Measurements from ENCODE around the gene GMPR.
"Not testable (repeated sequence)": the region's sequence is repeated elsewhere in the genome, so short reads cannot be mapped to it uniquely, and the experiment has no call there.

GMPR gene

GRCh38 chr6:16248271-16248853, 10.0 kb downstream of the GMPR start:
- no peak for DNase-seq (ENCODE audit: low read depth)

DNA sequence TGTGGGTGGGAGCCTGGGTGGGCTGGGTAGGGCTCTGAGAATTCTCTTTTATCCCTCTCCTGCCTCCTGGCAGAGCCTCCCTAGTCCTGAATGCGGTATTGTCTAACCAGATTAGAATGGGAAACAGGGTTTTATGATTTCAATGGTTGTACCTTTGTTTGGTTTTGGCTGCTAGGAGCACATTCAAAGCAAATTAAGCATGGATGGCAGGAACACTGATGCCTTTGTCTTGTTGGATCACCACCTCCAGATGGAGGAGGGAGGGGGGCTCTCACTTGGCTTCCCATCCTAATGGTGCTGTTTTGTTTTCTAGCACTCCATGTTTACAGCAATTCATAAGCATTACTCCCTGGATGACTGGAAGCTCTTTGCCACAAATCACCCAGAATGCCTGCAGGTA, 11.6 kb downstream of the GMPR start:
- no peak for DNase-seq (ENCODE audit: low read depth)

- DNase-seq (ENCODE audit: low read depth) = no peak
These were observed 13.3 kb downstream of the GMPR start for GRCh38 chr6:16251706-16252105.

DNA sequence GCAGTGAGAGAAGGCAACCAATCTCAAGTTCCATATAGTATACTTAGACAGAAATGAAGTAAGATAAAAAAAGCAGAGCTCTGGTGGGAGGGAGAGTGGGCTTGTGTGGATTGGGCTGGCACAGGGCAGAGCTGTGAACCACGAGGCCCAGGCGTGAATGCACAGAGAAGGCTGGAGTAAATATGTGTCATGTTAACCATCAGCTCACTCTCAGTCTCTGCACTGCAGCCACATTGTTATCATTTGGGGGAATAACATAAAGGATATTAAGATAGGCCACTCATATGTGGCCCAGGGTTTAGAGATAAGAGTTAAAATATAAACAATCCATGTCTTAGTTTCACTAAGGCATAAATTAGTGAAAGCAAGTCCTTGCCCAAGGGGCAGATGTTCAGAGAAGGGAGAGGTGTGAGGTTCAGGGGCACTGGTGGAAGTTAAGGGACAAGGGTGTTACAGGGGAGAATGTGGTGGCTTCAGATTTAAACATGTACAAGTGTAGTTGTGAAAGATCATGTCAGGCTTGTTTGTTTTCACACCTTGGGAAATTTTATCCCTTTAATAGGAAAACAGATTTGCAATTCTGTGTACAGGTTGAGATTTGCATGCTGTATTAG, 14.4 kb downstream of the GMPR start:
- DNase-seq (ENCODE audit: low read depth) = no peak

- DNase-seq (ENCODE audit: low read depth) = no peak
These were observed 15.2 kb downstream of the GMPR start for GRCh38 chr6:16253399-16254144.

DNA sequence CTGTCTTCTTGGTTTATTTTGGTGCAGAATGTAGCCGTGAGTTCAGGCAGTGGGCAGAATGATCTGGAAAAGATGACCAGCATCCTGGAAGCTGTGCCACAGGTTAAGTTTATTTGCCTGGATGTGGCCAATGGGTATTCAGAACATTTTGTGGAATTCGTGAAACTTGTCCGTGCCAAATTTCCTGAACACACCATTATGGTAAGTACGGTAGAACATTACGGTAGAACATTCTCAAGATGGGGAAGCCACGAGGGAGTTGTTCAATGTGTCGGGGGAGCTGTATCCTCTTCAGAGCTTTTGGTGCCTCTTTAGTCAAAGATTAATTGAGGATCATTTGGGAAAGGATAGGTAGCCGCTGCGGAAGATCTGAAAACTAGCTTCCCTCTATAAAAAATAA, 16.1 kb downstream of the GMPR start:
- no peak for DNase-seq (ENCODE audit: low read depth)

DNA sequence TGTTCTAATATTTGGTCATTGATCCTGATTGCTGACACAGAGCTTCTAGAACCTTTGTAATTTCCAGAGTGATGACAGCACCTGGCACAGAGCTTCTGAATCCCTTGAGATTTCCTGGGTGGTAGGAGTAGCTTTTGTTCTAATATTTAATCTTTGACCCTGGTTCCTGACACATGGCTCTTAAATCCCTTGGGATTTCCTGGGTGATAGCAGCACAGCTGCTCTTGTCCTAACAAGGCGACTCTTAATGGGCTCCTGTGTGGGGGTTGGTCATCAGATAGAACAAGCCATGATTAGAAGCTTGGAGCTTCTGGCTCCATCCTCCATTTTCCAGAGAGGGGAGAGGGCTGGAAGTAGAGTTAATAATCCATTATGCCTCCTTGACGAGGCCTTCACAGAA, 18.4 kb downstream of the GMPR start:
- DNase-seq (ENCODE audit: low read depth) = no peak

DNA sequence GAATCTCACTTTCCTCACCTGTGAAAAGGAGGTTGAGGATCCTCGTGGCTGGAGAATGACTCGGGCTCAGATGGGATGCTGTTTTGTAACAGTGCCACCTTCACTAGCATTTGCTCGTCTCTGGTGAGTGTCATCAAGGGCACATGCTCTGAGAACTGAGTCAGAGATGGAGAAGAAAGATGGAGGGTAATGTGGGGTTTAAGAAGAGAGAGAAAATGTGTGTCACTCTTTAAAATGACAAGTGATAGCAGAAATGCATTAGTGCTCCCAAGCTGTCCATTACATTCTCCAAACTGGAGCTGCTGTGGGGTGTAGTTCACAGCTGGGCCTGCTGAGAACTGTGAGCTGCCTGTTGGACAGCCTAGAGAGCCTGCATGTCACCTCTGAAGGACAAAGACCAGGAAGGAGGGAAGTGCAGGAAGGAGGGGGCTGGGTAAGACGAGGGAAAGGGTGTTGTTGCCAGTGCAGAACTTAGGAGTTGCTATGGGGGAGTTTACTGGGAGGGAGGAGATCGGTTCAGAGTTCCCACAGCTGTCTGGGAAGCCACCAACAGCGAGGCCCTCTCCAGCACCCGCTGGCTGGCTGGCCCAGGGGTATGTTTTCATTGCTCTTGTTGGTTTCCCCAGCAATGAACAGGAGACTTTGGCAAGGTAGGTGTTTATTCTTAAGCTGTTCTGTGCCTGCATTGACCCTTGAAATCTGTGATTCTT, 19.8 kb downstream of the GMPR start:
- DNase-seq (ENCODE audit: low read depth) = no peak

DNA sequence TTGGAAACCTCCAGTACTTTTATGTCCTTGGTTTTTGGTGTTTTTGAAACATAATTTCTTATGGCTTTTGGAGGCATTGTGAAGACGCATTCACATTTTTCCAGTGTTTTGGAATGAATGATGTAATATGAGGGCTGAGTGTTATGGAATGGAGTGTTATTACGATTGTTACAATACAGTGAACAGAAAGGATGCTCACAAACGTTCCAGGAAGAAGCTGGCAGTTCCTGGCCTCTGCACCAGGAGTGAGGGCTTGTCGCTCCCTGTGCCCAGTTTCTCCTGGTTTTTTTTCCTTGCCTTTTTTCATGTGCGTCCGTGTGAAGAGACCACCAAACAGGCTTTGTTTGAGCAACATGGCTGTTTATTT, 20.3 kb downstream of the GMPR start:
- no peak for DNase-seq (ENCODE audit: low read depth)

GRCh38 chr6:16259604-16260003, 21.2 kb downstream of the GMPR start:
- not testable (repeated sequence) for DNase-seq (ENCODE audit: low read depth)

DNA sequence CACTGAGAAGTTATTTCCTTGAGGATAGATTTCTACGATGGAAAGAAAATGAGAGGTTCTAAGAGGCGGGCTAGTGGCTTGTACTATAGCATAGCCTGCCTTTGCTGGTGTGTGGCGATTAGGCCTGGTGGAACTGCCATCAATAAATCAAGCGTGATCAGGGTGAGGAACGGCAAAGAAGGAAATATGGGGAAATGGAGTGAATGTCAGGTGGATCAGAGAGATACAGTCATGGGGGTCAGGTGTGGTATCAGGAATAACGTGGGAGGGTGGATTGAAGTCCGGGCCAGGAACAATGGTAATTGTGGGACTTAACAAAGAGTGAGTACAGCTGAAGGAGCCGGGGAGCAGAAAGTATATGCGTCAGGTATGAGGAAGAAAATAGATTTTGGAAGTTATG, 22.2 kb downstream of the GMPR start:
- DNase-seq (ENCODE audit: low read depth) = not testable (repeated sequence)

- not testable (repeated sequence) for DNase-seq (ENCODE audit: low read depth)
These were observed 24.4 kb downstream of the GMPR start for GRCh38 chr6:16262773-16263172.

DNA sequence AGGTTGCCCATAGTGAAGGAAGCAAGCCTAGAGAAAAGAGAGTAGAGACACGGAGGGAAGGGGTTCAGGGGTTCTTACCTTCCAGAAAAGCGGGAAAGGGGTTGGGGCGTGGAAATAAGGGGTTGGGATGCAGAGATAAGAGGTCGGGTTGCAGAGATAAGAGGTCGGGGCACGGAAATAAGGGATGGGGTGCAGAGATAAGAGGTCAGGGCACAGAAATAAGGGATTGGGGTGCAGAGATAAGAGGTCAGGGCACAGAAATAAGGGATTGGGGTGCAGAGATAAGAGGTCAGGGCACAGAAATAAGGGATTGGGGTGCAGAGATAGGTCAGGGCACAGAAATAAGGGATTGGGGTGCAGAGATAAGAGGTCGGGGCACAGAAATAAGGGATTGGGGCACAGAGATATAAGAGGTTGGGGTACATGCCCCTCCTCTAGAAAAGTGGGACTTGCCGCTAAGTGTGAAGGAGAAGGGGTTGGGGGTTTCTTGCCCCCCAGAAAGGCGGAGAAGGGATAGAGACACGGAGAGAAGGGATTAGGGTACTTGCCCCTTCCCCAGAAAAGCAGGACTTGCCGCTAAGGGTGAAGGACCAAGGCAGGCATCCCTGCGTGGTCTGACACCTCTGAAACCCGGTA, 25.2 kb downstream of the GMPR start:
- not testable (repeated sequence) for DNase-seq (ENCODE audit: low read depth)

DNA sequence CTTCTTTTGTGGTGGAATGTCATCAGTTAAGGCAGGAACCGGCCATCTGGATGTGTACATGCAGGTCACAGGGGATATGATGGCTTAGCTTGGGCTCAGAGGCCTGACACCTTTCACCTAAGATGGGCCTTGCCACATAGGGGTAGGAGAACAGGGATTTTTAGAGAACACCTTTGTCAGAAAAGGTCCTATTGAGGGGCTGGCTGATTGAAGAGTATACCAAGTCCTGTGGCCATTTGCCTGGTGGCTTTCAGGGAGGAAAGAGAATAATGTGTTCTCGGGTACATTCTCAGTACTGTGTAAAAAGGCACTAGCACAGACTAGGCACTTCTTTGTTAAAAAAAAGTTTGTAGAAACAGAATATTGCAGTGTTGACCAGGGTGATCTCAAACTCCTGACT, 26.4 kb downstream of the GMPR start:
- no peak for DNase-seq (ENCODE audit: low read depth)

- no peak for DNase-seq (ENCODE audit: low read depth)
These were observed 27.3 kb downstream of the GMPR start for GRCh38 chr6:16265351-16266341.

GRCh38 chr6:16267428-16268263, 29.3 kb downstream of the GMPR start:
- DNase-seq (ENCODE audit: low read depth) = no peak

DNA sequence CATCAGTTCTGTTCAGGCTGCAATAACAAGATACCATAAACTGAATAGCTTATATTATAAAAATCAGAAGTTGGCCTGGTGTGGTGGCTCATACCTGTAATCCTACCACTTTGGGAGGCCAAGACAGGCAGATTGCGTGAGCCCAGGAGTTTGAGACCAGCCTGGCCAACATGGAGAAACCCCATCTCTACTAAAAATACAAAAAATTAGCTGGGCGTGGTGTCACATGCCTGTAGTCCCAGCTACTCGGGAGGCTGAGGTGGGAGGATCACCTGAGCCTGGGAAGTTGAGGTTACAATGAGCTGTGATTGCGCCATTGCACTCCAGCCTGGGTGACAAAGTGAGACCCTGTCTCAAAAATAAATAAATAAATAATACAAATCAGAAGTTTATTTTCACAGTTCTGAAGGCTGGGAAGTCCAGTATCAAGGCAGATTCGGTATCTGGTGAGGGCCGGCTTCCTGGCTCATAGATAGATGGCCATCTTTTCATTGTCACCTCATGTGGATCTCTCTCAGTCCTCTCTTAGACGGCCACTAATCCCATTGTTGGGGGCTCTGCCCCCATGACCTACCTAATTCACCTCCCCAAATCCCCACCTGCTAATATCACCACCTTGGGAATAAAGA, 31.2 kb downstream of the GMPR start:
- DNase-seq (ENCODE audit: low read depth) = not testable (repeated sequence)

DNA sequence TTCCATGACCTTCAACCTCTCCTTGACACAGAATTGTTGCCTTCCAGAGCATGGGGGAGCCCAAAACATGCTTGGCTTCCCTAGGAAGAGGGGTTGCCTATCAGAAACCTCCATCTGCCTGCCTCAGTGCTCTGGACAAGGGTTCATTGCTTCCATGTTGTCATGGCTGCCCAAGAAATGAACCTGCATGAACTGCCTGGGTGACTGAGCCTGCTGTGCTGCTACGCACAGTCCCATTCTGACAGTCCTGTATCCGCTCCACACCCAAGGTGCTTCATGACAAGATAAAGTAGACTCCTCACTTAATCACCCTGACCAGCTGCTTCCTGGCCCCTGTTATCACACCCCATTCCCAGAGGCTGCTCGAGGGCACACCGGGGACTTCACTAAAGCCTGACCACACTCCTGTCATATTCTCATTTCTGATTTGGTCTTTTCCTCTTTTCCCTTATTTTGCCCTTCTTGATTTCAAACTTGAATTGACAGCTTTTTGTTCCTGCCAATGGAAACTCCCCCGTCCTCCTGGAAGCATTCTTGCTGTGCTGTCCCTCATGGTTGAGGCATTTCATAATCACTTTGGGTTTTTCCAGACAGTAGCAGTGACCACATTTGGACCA, 31.9 kb downstream of the GMPR start:
- DNase-seq (ENCODE audit: low read depth) = no peak

DNA sequence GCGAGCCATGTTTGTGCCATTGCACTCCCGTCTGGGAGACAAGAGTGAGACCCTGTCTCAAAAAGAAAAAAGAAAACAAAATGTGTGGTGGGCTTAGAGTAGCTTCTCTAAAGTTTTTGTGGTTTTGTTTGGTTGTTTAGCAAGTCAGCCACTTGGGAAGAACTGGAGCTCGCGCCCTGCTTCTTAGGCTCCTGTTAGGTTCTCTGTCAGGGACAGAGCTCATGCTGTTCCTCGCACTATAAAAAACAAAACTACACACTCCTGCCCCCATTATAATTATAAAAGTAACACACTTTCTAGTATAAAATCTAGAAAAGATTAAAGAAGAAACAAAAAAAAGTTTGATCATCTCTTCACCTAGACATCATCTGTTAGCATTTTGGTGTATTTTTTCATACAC, 33.0 kb downstream of the GMPR start:
- DNase-seq (ENCODE audit: low read depth) = no peak
